ENCODE data around the gene FBLN1.

FBLN1 gene

DNA sequence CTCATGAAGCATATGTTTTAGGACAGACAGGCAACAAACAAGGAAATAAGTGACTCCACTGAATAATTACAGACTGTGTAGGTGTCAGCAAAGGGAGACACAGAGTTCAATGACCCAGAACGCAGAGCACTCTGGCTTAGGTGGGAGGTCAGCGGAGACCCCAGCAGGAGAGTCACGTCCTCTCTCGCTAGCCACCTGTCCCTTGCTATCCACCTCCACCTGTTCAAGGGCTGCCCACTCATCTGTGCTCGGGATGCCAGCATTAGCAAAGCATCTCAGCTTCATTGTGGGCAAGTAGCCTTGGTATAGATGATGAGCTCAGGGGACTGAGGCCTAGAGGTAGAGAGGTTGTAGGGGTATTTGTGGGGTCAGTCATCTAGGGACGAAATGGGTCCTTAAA lies 147.1 kb downstream of the FBLN1 start:
- Mint-ChIP-seq H3K27ac (no peak overlapping the region), H3K4me3 (no peak overlapping the region), H3K27me3 (peaks cover 43% of the 10 kb centered on the region), H3K4me1 (ENCODE audit: low read depth) (peaks cover 16% of the 10 kb centered on the region), H3K36me3 (ENCODE audit: low read depth) (no peaks in the 10 kb centered on the region), H3K9me3 (no peaks in the 10 kb centered on the region)

DNA sequence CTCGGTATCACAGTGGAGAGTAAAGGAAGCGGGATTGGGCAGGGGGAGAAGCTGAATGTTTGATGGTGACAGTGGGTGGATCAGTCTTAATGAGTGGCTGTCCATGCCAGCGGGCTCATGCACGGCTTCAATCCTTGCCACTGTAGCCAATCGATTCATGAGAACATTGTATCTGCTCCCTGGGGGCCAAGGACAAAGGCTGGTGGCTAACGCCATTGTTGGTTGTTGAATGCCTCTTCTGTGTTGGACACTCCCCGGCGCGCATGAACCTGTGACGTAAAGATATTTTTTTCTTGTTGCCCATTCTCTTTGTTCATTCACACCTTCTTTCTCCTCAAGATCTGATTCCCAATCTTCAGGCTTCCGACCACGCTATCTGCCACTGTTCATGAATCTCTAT lies 148.0 kb downstream of the FBLN1 start:
- Mint-ChIP-seq H3K4me1 (ENCODE audit: low read depth) (peaks cover 9% of the 10 kb centered on the region), H3K9me3 (no peaks in the 10 kb centered on the region), H3K36me3 (ENCODE audit: low read depth) (no peaks in the 10 kb centered on the region), H3K4me3 (no peak overlapping the region), H3K27ac (no peak overlapping the region), H3K27me3 (peaks cover 38% of the 10 kb centered on the region)
